GM20000 (cell line): ENCODE measurements around the gene HEATR9.

Experiments
- DNase-seq: peaks from one replicate; pipeline ENCODE4 v3.0.0; 2012; ENCODE audit warnings: low spot score
- TF ChIP-seq, protein P1 (sequence below): IDR thresholded peaks from 2 replicates; pipeline ENCODE4 v1.5.1; 2012; ENCODE audit warnings: mild to moderate bottlenecking, control low read depth; ENCODE audit errors: extremely low read depth, missing control alignments

HEATR9 gene

DNA sequence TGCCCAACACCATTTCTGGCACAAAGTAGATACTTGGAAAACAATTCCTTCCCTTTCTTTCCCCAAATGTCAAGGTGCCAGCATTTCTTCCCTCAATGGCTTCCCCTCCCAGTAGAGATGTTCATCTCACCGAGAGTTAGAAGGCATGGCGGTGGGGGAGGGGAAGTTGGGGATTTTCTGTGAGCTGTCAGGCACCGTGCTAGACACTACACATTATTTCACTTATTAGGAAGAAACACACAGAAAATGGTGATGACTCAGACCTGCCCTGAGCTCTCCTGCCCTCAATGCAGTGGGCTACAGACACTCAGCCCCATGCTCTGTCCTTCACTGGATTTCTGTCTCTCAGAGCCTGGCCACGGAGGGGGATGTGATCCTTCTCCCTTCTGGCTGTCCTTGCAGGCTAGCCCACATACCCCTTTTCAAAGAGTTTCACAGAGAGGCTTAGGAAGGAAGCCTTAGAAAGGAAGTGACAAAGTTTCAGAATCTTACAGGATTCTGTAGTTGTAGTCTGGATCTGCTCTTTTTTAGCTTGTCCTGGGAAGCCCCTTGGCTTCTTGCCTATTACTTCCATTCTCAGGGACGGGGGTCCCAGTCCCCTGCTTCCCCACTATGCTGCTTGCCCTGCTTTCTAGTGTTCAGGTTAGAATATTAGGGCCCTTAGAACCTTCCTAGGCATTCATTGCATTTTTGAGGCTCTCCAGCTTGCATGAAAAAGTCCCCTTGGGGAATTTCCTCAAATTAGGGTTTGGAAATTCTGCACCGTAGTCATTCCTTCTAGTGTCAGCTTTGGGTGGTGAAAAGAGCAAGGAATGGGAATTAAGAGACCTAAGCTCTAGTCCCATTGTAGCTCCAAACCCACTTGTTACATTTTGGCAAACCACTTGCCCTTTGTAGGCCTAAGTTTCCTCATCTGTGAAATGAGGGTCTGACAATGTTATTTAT is 23.7 kb upstream of the HEATR9 start:
- TF ChIP-seq, protein P1, sequence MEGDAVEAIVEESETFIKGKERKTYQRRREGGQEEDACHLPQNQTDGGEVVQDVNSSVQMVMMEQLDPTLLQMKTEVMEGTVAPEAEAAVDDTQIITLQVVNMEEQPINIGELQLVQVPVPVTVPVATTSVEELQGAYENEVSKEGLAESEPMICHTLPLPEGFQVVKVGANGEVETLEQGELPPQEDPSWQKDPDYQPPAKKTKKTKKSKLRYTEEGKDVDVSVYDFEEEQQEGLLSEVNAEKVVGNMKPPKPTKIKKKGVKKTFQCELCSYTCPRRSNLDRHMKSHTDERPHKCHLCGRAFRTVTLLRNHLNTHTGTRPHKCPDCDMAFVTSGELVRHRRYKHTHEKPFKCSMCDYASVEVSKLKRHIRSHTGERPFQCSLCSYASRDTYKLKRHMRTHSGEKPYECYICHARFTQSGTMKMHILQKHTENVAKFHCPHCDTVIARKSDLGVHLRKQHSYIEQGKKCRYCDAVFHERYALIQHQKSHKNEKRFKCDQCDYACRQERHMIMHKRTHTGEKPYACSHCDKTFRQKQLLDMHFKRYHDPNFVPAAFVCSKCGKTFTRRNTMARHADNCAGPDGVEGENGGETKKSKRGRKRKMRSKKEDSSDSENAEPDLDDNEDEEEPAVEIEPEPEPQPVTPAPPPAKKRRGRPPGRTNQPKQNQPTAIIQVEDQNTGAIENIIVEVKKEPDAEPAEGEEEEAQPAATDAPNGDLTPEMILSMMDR, result no peak

DNA sequence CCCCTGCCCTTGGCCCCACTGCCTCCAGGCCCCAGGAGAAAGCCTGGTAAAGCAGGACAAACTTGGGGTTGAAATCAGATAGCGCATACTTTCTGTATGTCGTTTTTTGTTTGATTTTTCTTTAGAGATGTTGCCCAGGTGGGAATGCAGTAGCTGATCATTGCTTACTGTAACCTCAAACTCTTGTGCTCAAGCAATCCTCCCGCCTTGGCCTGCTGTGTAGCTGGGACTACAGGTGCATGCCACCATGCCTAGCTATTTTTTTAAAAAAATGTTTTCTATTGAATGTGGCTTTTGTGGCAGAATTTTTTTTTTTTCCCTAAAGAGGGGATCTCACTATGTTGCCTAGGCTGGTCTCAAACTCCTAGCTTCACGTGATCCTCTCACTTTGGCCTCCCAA is 22.6 kb upstream of the HEATR9 start:
- no peak for DNase-seq
- TF ChIP-seq, protein P1, result no peak

More for the DNA sequence above, 23.7 kb upstream of the HEATR9 start:
- peak; percentile 50 for DNase-seq

DNA sequence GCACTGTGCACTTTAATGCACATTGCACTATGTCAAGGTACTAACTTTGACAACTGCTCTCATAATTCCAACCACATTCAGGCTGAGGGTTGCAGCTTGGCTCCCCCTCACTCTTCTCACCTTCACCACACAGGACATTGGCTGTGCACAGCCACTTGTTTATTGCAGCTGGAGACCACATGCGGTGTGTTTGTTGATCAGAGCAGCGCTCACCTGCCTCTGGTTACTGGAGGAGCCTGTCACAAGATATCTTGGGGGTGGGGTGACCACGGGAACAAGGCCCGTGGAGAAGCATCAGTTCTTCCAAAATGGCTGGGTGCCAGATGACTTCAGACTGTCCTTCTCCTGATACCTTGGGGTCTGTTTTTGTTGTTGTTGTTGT is 22.1 kb upstream of the HEATR9 start:
- DNase-seq, result peak; percentile 44
- TF ChIP-seq, protein P1, result no peak

DNA sequence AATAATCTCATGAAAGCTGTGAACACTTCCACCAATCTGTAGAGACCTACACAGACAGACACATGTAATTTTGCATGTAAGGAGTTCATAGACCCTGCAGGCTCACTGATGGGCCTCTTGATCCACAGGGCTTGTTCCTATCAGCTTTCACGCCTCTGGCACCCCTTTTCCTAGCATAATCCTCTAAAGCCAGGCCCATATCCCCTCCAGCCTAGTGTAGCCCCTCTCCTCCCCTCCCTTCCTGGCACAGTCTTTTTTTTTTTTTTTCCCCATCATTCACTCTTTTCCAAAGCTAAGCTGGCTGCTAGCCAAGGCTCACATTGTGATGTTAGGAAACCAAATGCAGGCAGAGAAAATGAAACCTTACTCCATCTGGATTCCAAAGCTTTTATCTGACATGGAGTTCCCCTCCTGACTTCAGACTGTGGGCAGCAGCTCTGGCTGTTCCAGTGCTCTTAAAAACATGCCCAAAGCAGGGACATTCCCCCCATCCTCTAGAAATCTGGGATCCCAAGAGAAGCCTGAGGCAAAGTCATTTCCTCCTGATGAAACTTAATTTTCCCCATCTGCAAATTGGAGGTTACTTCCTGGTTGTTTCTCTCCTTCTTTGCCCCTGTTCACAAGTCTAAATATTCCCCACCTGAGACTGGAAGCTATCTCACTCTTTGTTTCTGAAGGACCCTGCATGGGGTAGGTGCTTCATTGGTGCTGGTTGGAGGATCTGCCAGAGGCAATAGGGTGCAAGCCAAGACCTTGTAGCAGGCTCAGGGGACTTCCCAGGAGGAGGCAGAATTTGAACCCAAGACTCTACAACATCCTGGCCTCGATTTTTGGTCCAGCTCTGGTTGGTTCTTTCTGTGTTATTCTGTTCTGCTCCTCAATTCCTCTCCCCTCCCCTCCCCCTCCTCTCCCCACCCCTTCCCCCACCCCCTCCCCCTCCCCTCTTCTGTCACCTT is 21.4 kb upstream of the HEATR9 start:
- no peak for DNase-seq
- TF ChIP-seq, protein P1, result no peak

DNA sequence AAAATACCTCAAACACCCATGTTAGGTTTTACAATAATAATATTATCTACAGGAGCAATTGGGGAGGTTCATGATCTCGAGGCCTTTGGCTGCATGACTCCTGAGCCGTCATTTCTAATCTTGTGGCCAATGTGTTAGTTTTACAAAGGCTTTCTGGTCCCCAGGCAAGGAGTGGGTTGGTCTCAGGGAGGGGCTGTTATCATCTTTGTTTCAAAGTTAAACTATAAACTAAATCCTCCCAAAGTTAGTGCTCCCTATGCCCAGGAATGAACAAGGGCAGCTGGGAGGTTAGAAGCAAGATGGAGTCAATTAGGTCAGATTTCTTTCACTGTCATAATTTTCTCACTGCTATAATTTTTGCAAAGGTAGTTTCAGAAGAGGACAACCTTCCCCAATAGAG is 20.6 kb upstream of the HEATR9 start:
- no peak for DNase-seq
- TF ChIP-seq, protein P1, result no peak

DNA sequence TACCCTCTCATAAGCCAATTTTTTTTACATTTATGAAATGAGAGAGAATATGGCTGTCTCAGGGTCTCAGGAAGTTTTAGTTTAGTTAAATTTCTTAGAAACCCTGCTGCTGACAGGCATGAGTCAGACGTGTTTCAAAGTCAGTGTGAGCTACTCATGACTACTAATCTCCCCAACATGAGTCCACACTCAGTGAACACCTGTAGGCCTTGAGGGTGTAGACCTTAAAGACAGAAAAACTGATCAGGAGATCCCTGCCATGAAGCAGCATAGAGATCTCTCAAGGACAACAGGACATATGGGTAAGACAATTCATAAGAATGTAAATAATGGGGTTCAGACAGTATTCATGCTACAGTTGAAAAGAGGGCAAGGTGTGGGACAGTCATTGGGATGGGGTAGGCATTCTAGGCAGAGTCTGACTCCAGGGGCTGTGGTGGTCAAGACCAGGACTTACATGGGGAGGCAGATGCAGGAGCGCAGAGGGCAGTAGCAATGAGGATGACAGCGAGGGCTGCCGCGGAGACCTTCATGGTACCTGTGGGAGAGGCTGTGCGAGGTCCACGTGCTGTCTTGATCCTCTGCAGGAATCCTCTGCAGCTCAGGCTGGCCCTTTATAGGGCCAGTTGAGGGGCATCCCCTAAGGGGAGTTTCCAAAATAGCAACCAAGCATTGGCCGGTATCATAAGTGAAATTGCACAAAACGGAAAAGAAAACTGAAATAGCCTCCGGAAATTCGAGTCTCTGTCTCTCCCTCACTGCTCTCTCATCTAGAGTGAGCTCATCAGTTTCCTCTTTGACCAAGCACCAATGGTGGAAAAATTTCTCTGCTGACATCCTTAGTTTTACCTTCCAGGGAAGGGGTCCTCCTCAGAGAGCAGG is 11.3 kb upstream of the HEATR9 start, which contains the start of gene CCL5:
Gene CCL5 (minus strand): TSS at position 588 of the 882 bp plus-strand sequence.
- DNase-seq, result peak; percentile 85
- TF ChIP-seq, protein P1, result no peak
